HG03469 (cell line): ENCODE measurements around the gene PDP2.

Experiments used
- ATAC-seq: cut with Tn5 transposase; IDR thresholded peaks from one replicate; pipeline ENCODE4 v1.9.1; 2021; ENCODE audit warnings: mild to moderate bottlenecking, moderate library complexity, moderate number of reproducible peaks; ENCODE audit not compliant: unreplicated experiment

The PDP2 gene

GRCh38 chr16:66902648-66903543, 22.6 kb downstream of the PDP2 start:
- ATAC-seq, result no peak

- no peak for ATAC-seq
Measured at GRCh38 chr16:66903544-66904427, 23.5 kb downstream of the PDP2 start.

- no peak for ATAC-seq
Measured at GRCh38 chr16:66904428-66904845, 24.1 kb downstream of the PDP2 start.

GRCh38 chr16:66904846-66905632, 24.7 kb downstream of the PDP2 start:
- ATAC-seq, result no peak

GRCh38 chr16:66905633-66906539, 25.6 kb downstream of the PDP2 start:
- ATAC-seq, result no peak

- no peak for ATAC-seq
Measured at GRCh38 chr16:66906916-66907836, 26.9 kb downstream of the PDP2 start.

- ATAC-seq, result no peak
Measured at GRCh38 chr16:66908116-66908515, 27.8 kb downstream of the PDP2 start.

- ATAC-seq, result no peak
Measured at GRCh38 chr16:66908762-66909559, 28.6 kb downstream of the PDP2 start.

GRCh38 chr16:66910175-66910940, 30.0 kb downstream of the PDP2 start:
- ATAC-seq, result no peak

GRCh38 chr16:66911112-66911511, 30.8 kb downstream of the PDP2 start:
- ATAC-seq, result no peak

- no peak for ATAC-seq
Measured at GRCh38 chr16:66911801-66912200, 31.5 kb downstream of the PDP2 start.

- ATAC-seq, result no peak
Measured at GRCh38 chr16:66913081-66913480, 32.8 kb downstream of the PDP2 start.

- ATAC-seq, result no peak
Measured at GRCh38 chr16:66913711-66914110, 33.4 kb downstream of the PDP2 start.

GRCh38 chr16:66914541-66914940, 34.2 kb downstream of the PDP2 start:
- ATAC-seq, result no peak

GRCh38 chr16:66915041-66915440, 34.7 kb downstream of the PDP2 start:
- ATAC-seq, result no peak

- ATAC-seq, result no peak
Measured at GRCh38 chr16:66916518-66916917, 36.2 kb downstream of the PDP2 start.

- ATAC-seq, result no peak
Measured at GRCh38 chr16:66917741-66918140, 37.4 kb downstream of the PDP2 start.
